SH-SY5Y (cell line): ENCODE data around the gene CTNNA1.

Experiments used
- GATA2 ChIP-seq: IDR thresholded peaks from 2 replicates; pipeline ENCODE4 v1.6.1; 2011; ENCODE audit warnings: mild to moderate bottlenecking, low read depth, low read length
- GATA3 ChIP-seq: IDR thresholded peaks from 2 replicates; pipeline ENCODE4 v1.6.1; 2011; ENCODE audit warnings: low read depth, mild to moderate bottlenecking, low read length, moderate library complexity

GRCh38 chr5:138708791-138709190, 44.4 kb upstream of the CTNNA1 start:
- no peak for TF ChIP-seq GATA2
- no peak for TF ChIP-seq GATA3
